GM06990 (cell line): Measurements from ENCODE around the gene GALNT3.

Source experiments
- DNase-seq: peaks from one replicate; pipeline ENCODE4 v3.0.0-alpha.2; 2011; ENCODE audit not compliant: insufficient read length; ENCODE audit errors: extremely low read depth
- H3K27me3 ChIP-seq: replicated peaks from 2 replicates; pipeline ENCODE4 v1.6.0; 2011; ENCODE audit warnings: low read length; ENCODE audit not compliant: control insufficient read depth, insufficient read depth
- H3K36me3 ChIP-seq: 2 replicates; pipeline ENCODE4 v1.5.1; 2011; ENCODE audit warnings: low read length; ENCODE audit not compliant: control insufficient read depth, insufficient read depth
- H3K4me3 ChIP-seq: replicated peaks from 2 replicates; pipeline ENCODE4 v1.5.1; 2011; ENCODE audit warnings: low read depth, mild to moderate bottlenecking, control low read depth, low read length
- CTCF ChIP-seq: IDR thresholded peaks from 2 replicates; pipeline ENCODE4 v1.5.1; 2011; ENCODE audit warnings: low read length, control low read depth, mild to moderate bottlenecking, inconsistent platforms; ENCODE audit not compliant: insufficient read depth, poor library complexity, severe bottlenecking

Gene GALNT3

GRCh38 chr2:165699946-165700345 is 94.1 kb downstream of the GALNT3 start:
- H3K36me3 ChIP-seq, result no peaks in the 10 kb centered on the region
- H3K4me3 ChIP-seq, result no peak overlapping the region
- no peak for TF ChIP-seq CTCF
- H3K27me3 ChIP-seq, result no peaks in the 10 kb centered on the region
- no peak for DNase-seq

- H3K4me3 ChIP-seq, result no peak overlapping the region
- no peaks in the 10 kb centered on the region for H3K27me3 ChIP-seq
- no peaks in the 10 kb centered on the region for H3K36me3 ChIP-seq
- no peak for DNase-seq
- peak; percentile 62 for TF ChIP-seq CTCF
Measured at GRCh38 chr2:165698444-165698884, 95.6 kb downstream of the GALNT3 start.

GRCh38 chr2:165697748-165698443 is 96.2 kb downstream of the GALNT3 start:
- H3K27me3 ChIP-seq, result no peaks in the 10 kb centered on the region
- no peak overlapping the region for H3K4me3 ChIP-seq
- DNase-seq, result no peak
- TF ChIP-seq CTCF, result no peak
- H3K36me3 ChIP-seq, result no peaks in the 10 kb centered on the region
